ENCODE data around the gene NDUFV1.
"Not testable (repeated sequence)": the region's sequence is repeated elsewhere in the genome, so short reads cannot be mapped to it uniquely, and the experiment has no call there.

The NDUFV1 gene

GRCh38 chr11:67611704-67612587, 5.2 kb downstream of the NDUFV1 start:
- DNase-seq (ENCODE audit: low read depth, low spot score) = no peak

- no peak for DNase-seq (ENCODE audit: low read depth, low spot score)
Measured at GRCh38 chr11:67612751-67613150, 6.0 kb downstream of the NDUFV1 start.

- no peak for DNase-seq (ENCODE audit: low read depth, low spot score)
Measured at GRCh38 chr11:67613313-67613959, 6.7 kb downstream of the NDUFV1 start.

- DNase-seq (ENCODE audit: low read depth, low spot score) = peak; percentile 64
Measured at GRCh38 chr11:67613960-67614715, 7.4 kb downstream of the NDUFV1 start.

GRCh38 chr11:67614730-67615714, 8.3 kb downstream of the NDUFV1 start:
- no peak for DNase-seq (ENCODE audit: low read depth, low spot score)

GRCh38 chr11:67615728-67616430, 9.1 kb downstream of the NDUFV1 start:
- DNase-seq (ENCODE audit: low read depth, low spot score) = no peak

GRCh38 chr11:67616431-67617242, 9.9 kb downstream of the NDUFV1 start:
- no peak for DNase-seq (ENCODE audit: low read depth, low spot score)

- no peak for DNase-seq (ENCODE audit: low read depth, low spot score)
Measured at GRCh38 chr11:67617243-67617953, 10.7 kb downstream of the NDUFV1 start.

GRCh38 chr11:67618901-67619659, 12.3 kb downstream of the NDUFV1 start:
- not testable (repeated sequence) for DNase-seq (ENCODE audit: low read depth, low spot score)

GRCh38 chr11:67619683-67620618, 13.2 kb downstream of the NDUFV1 start:
- not testable (repeated sequence) for DNase-seq (ENCODE audit: low read depth, low spot score)

- DNase-seq (ENCODE audit: low read depth, low spot score) = not testable (repeated sequence)
Measured at GRCh38 chr11:67620621-67621020, 13.9 kb downstream of the NDUFV1 start.

GRCh38 chr11:67621928-67622327, 15.2 kb downstream of the NDUFV1 start:
- not testable (repeated sequence) for DNase-seq (ENCODE audit: low read depth, low spot score)

GRCh38 chr11:67622905-67623304, 16.2 kb downstream of the NDUFV1 start:
- not testable (repeated sequence) for DNase-seq (ENCODE audit: low read depth, low spot score)

- not testable (repeated sequence) for DNase-seq (ENCODE audit: low read depth, low spot score)
Measured at GRCh38 chr11:67623795-67624194, 17.1 kb downstream of the NDUFV1 start.

GRCh38 chr11:67626131-67626833, 19.5 kb downstream of the NDUFV1 start:
- not testable (repeated sequence) for DNase-seq (ENCODE audit: low read depth, low spot score)

GRCh38 chr11:67626970-67627369, 20.2 kb downstream of the NDUFV1 start:
- no peak for DNase-seq (ENCODE audit: low read depth, low spot score)

Measured in astrocyte of the hippocampus (primary cell).